ENCODE measurements around the gene SPI1. TPM values are rescaled to one million over a fixed set of nuclear protein-coding genes. Genes with fewer than 3 reads are reported as not detected.

SPI1 gene
- total RNA-seq, 1 donor from 2014 or later: 15.5 TPM

GRCh38 chr11:47348131-47348802 is 30.1 kb downstream of the SPI1 start:
- intact Hi-C loops (cut with DNase I): no loop called here
- no peak overlapping the region for H3K27ac ChIP-seq

GRCh38 chr11:47347137-47347536 is 31.2 kb downstream of the SPI1 start:
- no peak overlapping the region for H3K27ac ChIP-seq
- no peaks in the 10 kb centered on the region for H3K9me3 ChIP-seq
- H3K36me3 ChIP-seq: no peaks in the 10 kb centered on the region
- no peak for DNase-seq (ENCODE audit: extremely low spot score in 2 of 2)
- H3K27me3 ChIP-seq: no peaks in the 10 kb centered on the region
- no peak overlapping the region for H3K4me3 ChIP-seq
- intact Hi-C loops (cut with DNase I): no loop called here
- no peaks in the 10 kb centered on the region for H3K4me1 ChIP-seq
- TF ChIP-seq POLR2AphosphoS5 (IDR thresholded peaks at IDR 0.05; ENCODE audit: insufficient read depth in 1 of 2, low read depth in 1 of 2): no peak
- TF ChIP-seq POLR2A (IDR thresholded peaks at IDR 0.05): no peak
- no peak for TF ChIP-seq CTCF (IDR thresholded peaks at IDR 0.05)

More at GRCh38 chr11:47348131-47348802, 30.1 kb downstream of the SPI1 start:
- TF ChIP-seq POLR2AphosphoS5 (IDR thresholded peaks at IDR 0.05; ENCODE audit: insufficient read depth in 1 of 2, low read depth in 1 of 2) (no peak), POLR2A (IDR thresholded peaks at IDR 0.05) (no peak)
- Histone ChIP-seq H3K36me3 (no peaks in the 10 kb centered on the region), H3K27me3 (no peaks in the 10 kb centered on the region), H3K4me3 (no peak overlapping the region), H3K9me3 (no peaks in the 10 kb centered on the region), H3K4me1 (no peaks in the 10 kb centered on the region)
- no peak for DNase-seq (ENCODE audit: extremely low spot score in 2 of 2)

- TF ChIP-seq CTCF (IDR thresholded peaks at IDR 0.05) (no peak), POLR2AphosphoS5 (IDR thresholded peaks at IDR 0.05; ENCODE audit: insufficient read depth in 1 of 2, low read depth in 1 of 2) (no peak), POLR2A (IDR thresholded peaks at IDR 0.05) (no peak)
- Histone ChIP-seq H3K4me1 (no peaks in the 10 kb centered on the region), H3K4me3 (no peak overlapping the region), H3K27me3 (no peaks in the 10 kb centered on the region), H3K36me3 (no peaks in the 10 kb centered on the region), H3K9me3 (no peaks in the 10 kb centered on the region), H3K27ac (no peak overlapping the region)
- intact Hi-C loops (cut with DNase I): no loop called here
- no peak for DNase-seq (ENCODE audit: extremely low spot score in 2 of 2)
These were observed 32.3 kb downstream of the SPI1 start for GRCh38 chr11:47345890-47346563.

GRCh38 chr11:47342854-47343253 is 35.5 kb downstream of the SPI1 start:
- intact Hi-C loops (cut with DNase I): no loop called here
- H3K27ac ChIP-seq: no peak overlapping the region
- DNase-seq (ENCODE audit: extremely low spot score in 2 of 2): no peak
- no peaks in the 10 kb centered on the region for H3K27me3 ChIP-seq
- H3K36me3 ChIP-seq: no peaks in the 10 kb centered on the region
- TF ChIP-seq POLR2AphosphoS5 (IDR thresholded peaks at IDR 0.05; ENCODE audit: insufficient read depth in 1 of 2, low read depth in 1 of 2) (no peak), CTCF (IDR thresholded peaks at IDR 0.05) (no peak), POLR2A (IDR thresholded peaks at IDR 0.05) (no peak)
- no peaks in the 10 kb centered on the region for H3K9me3 ChIP-seq
- no peak overlapping the region for H3K4me3 ChIP-seq
- H3K4me1 ChIP-seq: no peaks in the 10 kb centered on the region

GRCh38 chr11:47342036-47342803 is 36.1 kb downstream of the SPI1 start:
- Histone ChIP-seq H3K27ac (no peak overlapping the region), H3K36me3 (no peaks in the 10 kb centered on the region), H3K27me3 (no peaks in the 10 kb centered on the region), H3K4me3 (no peak overlapping the region), H3K9me3 (no peaks in the 10 kb centered on the region), H3K4me1 (no peaks in the 10 kb centered on the region)
- intact Hi-C loops (cut with DNase I): no loop called here
- TF ChIP-seq POLR2A (IDR thresholded peaks at IDR 0.05) (no peak), CTCF (IDR thresholded peaks at IDR 0.05) (no peak), POLR2AphosphoS5 (IDR thresholded peaks at IDR 0.05; ENCODE audit: insufficient read depth in 1 of 2, low read depth in 1 of 2) (no peak)
- no peak for DNase-seq (ENCODE audit: extremely low spot score in 2 of 2)

All from vagina (tissue), 2 donors.